ENCODE data around the gene CCRL2.
"Not testable (repeated sequence)": the region's sequence is repeated elsewhere in the genome, so short reads cannot be mapped to it uniquely, and the experiment has no call there.

- not testable (repeated sequence) for TF ChIP-seq CTCF (conservative IDR thresholded peaks at IDR 0.05); ZFX (IDR thresholded peaks at IDR 0.05)
These were observed 15.5 kb upstream of the CCRL2 start for GRCh38 chr3:46391526-46391925.

Data from C4-2B (cell line).